SK-N-MC (cell line): ENCODE results near the gene CGB8.

Experiments used
- DNase-seq: peaks from one replicate; pipeline ENCODE4 v3.0.0-alpha.2; 2011; ENCODE audit warnings: low read depth, low spot score
- H3K27ac ChIP-seq: fragments of 200-600 bp; sonication (generic); 2 replicates; pipeline ENCODE4 v1.5.1; 2016; ENCODE audit warnings: mixed run types
- H3K36me3 ChIP-seq: fragments of 200-600 bp; sonication (generic); 2 replicates; pipeline ENCODE4 v1.6.1; 2017; ENCODE audit warnings: antibody characterized with exemption, low read length, mixed read lengths; ENCODE audit not compliant: insufficient read depth
- H3K4me3 ChIP-seq: fragments of 200-600 bp; sonication (generic); 2 replicates; pipeline ENCODE4 v1.5.1; 2016
- H3K9ac ChIP-seq: fragments of 200-600 bp; sonication (generic); 2 replicates; pipeline ENCODE4 v1.8.0; 2017; ENCODE audit warnings: mixed run types, mixed read lengths; ENCODE audit not compliant: insufficient read length
- H3K9me3 ChIP-seq: fragments of 200-600 bp; sonication (generic); 2 replicates; pipeline ENCODE4 v1.6.1; 2017; ENCODE audit warnings: low read depth, mild to moderate bottlenecking, antibody characterized with exemption, low read length, moderate library complexity, mixed read lengths
- EZH2 ChIP-seq: fragments of 200-600 bp; sonication (generic); IDR thresholded peaks from one replicate; pipeline ENCODE4 v1.6.1; 2017; ENCODE audit warnings: antibody characterized with exemption
- FOXP2 ChIP-seq: optimal IDR thresholded peaks from 2 replicates; pipeline ENCODE3; 2011; ENCODE audit warnings: mild to moderate bottlenecking, moderate library complexity; ENCODE audit not compliant: insufficient read depth; ENCODE audit errors: extremely low read length, control extremely low read depth
- POLR2AphosphoS5 ChIP-seq: IDR thresholded peaks from 2 replicates; pipeline ENCODE4 v1.6.1; 2012; ENCODE audit warnings: mild to moderate bottlenecking, low read depth, low read length, borderline replicate concordance

CGB8 gene

GRCh38 chr19:49011194-49011593 is 37.7 kb downstream of the CGB8 start:
- Histone ChIP-seq H3K9ac (no peak overlapping the region), H3K27ac (no peak overlapping the region), H3K4me3 (no peak overlapping the region), H3K9me3 (no peaks in the 10 kb centered on the region), H3K36me3 (peaks cover 57% of the 10 kb centered on the region)
- no peak for DNase-seq
- no peak for TF ChIP-seq FOXP2
- no peak for TF ChIP-seq EZH2
- no peak for TF ChIP-seq POLR2AphosphoS5

- TF ChIP-seq FOXP2: no peak
- no peak for TF ChIP-seq POLR2AphosphoS5
- TF ChIP-seq EZH2: no peak
- Histone ChIP-seq H3K27ac (no peak overlapping the region), H3K9ac (no peak overlapping the region), H3K4me3 (no peak overlapping the region), H3K9me3 (no peaks in the 10 kb centered on the region), H3K36me3 (peaks cover 60% of the 10 kb centered on the region)
- DNase-seq: no peak
These were observed 38.5 kb downstream of the CGB8 start for GRCh38 chr19:49010453-49010852.

GRCh38 chr19:49009828-49010227 is 39.1 kb downstream of the CGB8 start:
- Histone ChIP-seq H3K27ac (no peak overlapping the region), H3K9me3 (no peaks in the 10 kb centered on the region), H3K9ac (no peak overlapping the region), H3K36me3 (peaks cover 60% of the 10 kb centered on the region), H3K4me3 (no peak overlapping the region)
- no peak for TF ChIP-seq EZH2
- TF ChIP-seq POLR2AphosphoS5: no peak
- no peak for TF ChIP-seq FOXP2
- DNase-seq: no peak

GRCh38 chr19:49006905-49007304 is 42.0 kb downstream of the CGB8 start:
- DNase-seq: no peak
- no peak overlapping the region for H3K9ac ChIP-seq
- H3K36me3 ChIP-seq: peaks cover 70% of the 10 kb centered on the region
- no peaks in the 10 kb centered on the region for H3K9me3 ChIP-seq
- TF ChIP-seq FOXP2: no peak
- TF ChIP-seq EZH2: no peak
- TF ChIP-seq POLR2AphosphoS5: no peak
- no peak overlapping the region for H3K4me3 ChIP-seq
- no peak overlapping the region for H3K27ac ChIP-seq

- TF ChIP-seq FOXP2 (no peak), EZH2 (no peak), POLR2AphosphoS5 (no peak)
- H3K36me3 ChIP-seq: peaks cover 57% of the 10 kb centered on the region
- no peaks in the 10 kb centered on the region for H3K9me3 ChIP-seq
- H3K27ac ChIP-seq: no peak overlapping the region
- H3K9ac ChIP-seq: no peak overlapping the region
- H3K4me3 ChIP-seq: no peak overlapping the region
- no peak for DNase-seq
These were observed 43.8 kb downstream of the CGB8 start for GRCh38 chr19:49004964-49005614.

DNA sequence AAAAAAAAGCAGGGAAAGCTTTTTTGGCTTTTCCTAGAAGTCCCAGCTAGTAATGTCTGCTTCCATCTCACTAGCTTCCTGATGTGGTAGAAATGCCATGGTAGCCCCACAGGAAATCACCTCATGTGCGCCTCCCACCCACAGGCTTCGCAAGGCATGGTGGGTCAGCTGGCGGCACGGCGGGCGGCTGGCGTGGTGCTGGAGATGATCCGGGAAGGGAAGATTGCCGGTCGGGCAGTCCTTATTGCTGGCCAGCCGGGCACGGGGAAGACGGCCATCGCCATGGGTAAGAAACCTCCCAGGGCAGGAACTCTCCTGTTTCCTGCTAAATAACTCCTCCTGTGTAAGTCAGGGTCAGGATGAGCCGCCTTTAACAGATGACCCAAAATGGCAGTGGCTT is 44.8 kb downstream of the CGB8 start:
- no peak for TF ChIP-seq FOXP2
- no peak for TF ChIP-seq EZH2
- TF ChIP-seq POLR2AphosphoS5: no peak
- Histone ChIP-seq H3K27ac (no peak overlapping the region), H3K4me3 (no peak overlapping the region), H3K36me3 (peaks cover 54% of the 10 kb centered on the region), H3K9me3 (no peaks in the 10 kb centered on the region), H3K9ac (no peak overlapping the region)
- no peak for DNase-seq

- no peaks in the 10 kb centered on the region for H3K9me3 ChIP-seq
- H3K9ac ChIP-seq: no peak overlapping the region
- DNase-seq: no peak
- no peak overlapping the region for H3K27ac ChIP-seq
- no peak overlapping the region for H3K4me3 ChIP-seq
- TF ChIP-seq POLR2AphosphoS5 (no peak), FOXP2 (no peak), EZH2 (no peak)
- peaks cover 28% of the 10 kb centered on the region for H3K36me3 ChIP-seq
These were observed 49.2 kb downstream of the CGB8 start for GRCh38 chr19:48999481-49000325.

DNA sequence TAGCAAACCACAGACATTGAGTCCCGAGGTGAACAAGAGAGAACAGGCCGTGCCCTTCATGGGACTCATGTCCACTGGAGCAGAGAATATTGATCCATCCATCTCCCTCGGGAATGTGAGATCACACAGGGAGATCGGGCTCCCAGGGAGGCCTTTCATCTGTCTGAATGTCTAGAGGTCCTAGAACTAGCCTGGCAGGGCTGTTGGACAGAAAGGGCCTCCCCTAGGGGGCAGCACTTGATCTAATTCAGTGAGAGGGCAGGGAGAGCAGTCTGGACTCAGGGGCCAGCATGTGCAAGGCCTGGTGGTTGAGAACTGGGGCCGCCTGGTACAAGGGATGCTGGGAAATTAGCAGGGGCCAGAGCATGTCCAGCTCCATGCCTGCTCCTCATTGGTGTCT is 50.9 kb downstream of the CGB8 start:
- H3K27ac ChIP-seq: no peak overlapping the region
- H3K9ac ChIP-seq: no peak overlapping the region
- H3K4me3 ChIP-seq: no peak overlapping the region
- TF ChIP-seq FOXP2: no peak
- no peak for TF ChIP-seq POLR2AphosphoS5
- TF ChIP-seq EZH2: no peak
- peaks cover 15% of the 10 kb centered on the region for H3K36me3 ChIP-seq
- H3K9me3 ChIP-seq: no peaks in the 10 kb centered on the region
- DNase-seq: no peak
